Astrocyte (in vitro differentiated cells and primary cell): ENCODE results near the gene VPS13D. TPM values are rescaled to one million over a fixed set of nuclear protein-coding genes. Genes with fewer than 3 reads are reported as not detected.

Experiments
- DNase-seq: peaks from one replicate; pipeline ENCODE4 v3.0.0-alpha.2; 2010; ENCODE audit warnings: low read depth
- FAIRE-seq: peaks from 2 replicates; lab custom pipeline; 2011; peaks lifted over from hg19 to GRCh38; lab: Jason Lieb, UNC
- H2AFZ ChIP-seq: 2 replicates; pipeline ENCODE4 v1.6.0; 2012; ENCODE audit warnings: low read depth, low read length, inconsistent platforms
- H3K27ac ChIP-seq: 2 replicates; pipeline ENCODE4 v1.5.1; 2011; ENCODE audit warnings: low read depth, low read length, inconsistent platforms
- H3K27me3 ChIP-seq: 2 replicates; pipeline ENCODE4 v1.6.0; 2011; ENCODE audit warnings: low read length, inconsistent platforms; ENCODE audit not compliant: insufficient read depth
- H3K36me3 ChIP-seq: 2 replicates; pipeline ENCODE4 v1.5.1; 2011; ENCODE audit warnings: low read length, inconsistent platforms; ENCODE audit not compliant: insufficient read depth
- H3K4me1 ChIP-seq: 2 replicates; pipeline ENCODE4 v1.5.1; 2011; ENCODE audit warnings: low read length, inconsistent platforms; ENCODE audit not compliant: insufficient read depth
- H3K4me2 ChIP-seq: 2 replicates; pipeline ENCODE4 v1.6.0; 2012; ENCODE audit warnings: low read length, inconsistent platforms
- H3K4me3 ChIP-seq: 2 replicates; pipeline ENCODE4 v1.5.1; 2011; ENCODE audit warnings: low read depth, mild to moderate bottlenecking, low read length, inconsistent platforms; ENCODE audit not compliant: insufficient read depth
- H3K79me2 ChIP-seq: 2 replicates; pipeline ENCODE4 v1.6.0; 2012; ENCODE audit warnings: mild to moderate bottlenecking, low read length, inconsistent platforms; ENCODE audit not compliant: insufficient read depth
- H3K9ac ChIP-seq: 2 replicates; pipeline ENCODE4 v1.6.0; 2012; ENCODE audit warnings: mild to moderate bottlenecking, low read length, inconsistent platforms
- H3K9me3 ChIP-seq: 2 replicates; pipeline ENCODE4 v1.5.1; 2012; ENCODE audit warnings: low read depth, mild to moderate bottlenecking, low read length, inconsistent platforms; ENCODE audit not compliant: insufficient read depth
- H4K20me1 ChIP-seq: 2 replicates; pipeline ENCODE4 v1.6.0; 2012; ENCODE audit warnings: low read length, inconsistent platforms; ENCODE audit not compliant: insufficient read depth
- H3K27ac Mint-ChIP-seq: one replicate; pipeline ENCODE4 v1.8.0; 2021; ENCODE audit warnings: mild to moderate bottlenecking, mixed read lengths; ENCODE audit not compliant: unreplicated experiment
- H3K27me3 Mint-ChIP-seq: one replicate; pipeline ENCODE4 v1.8.0; 2021; ENCODE audit warnings: low read depth, mixed read lengths; ENCODE audit not compliant: unreplicated experiment
- H3K36me3 Mint-ChIP-seq: one replicate; pipeline ENCODE4 v1.8.0; 2021; ENCODE audit warnings: low read depth, mixed read lengths; ENCODE audit not compliant: unreplicated experiment
- H3K4me1 Mint-ChIP-seq: one replicate; pipeline ENCODE4 v1.8.0; 2021; ENCODE audit warnings: low read depth, mixed read lengths; ENCODE audit not compliant: unreplicated experiment
- H3K4me3 Mint-ChIP-seq: one replicate; pipeline ENCODE4 v1.8.0; 2021; ENCODE audit warnings: mild to moderate bottlenecking, moderate library complexity, mixed read lengths; ENCODE audit not compliant: unreplicated experiment
- H3K9me3 Mint-ChIP-seq: one replicate; pipeline ENCODE4 v1.8.0; 2021; ENCODE audit warnings: mild to moderate bottlenecking, mixed read lengths; ENCODE audit not compliant: unreplicated experiment
- CTCF ChIP-seq: IDR thresholded peaks from 2 replicates; pipeline ENCODE4 v1.5.1; 2011; ENCODE audit warnings: low read depth, mild to moderate bottlenecking, inconsistent platforms, low read length, moderate library complexity; ENCODE audit not compliant: insufficient read depth
- EZH2 ChIP-seq: IDR thresholded peaks from 2 replicates; pipeline ENCODE4 v1.6.1; 2012; ENCODE audit warnings: mild to moderate bottlenecking, low read length, inconsistent platforms; ENCODE audit not compliant: insufficient read depth
- total RNA-seq: library from RNA; stranded (reverse); gene quantifications from 2 replicates; pipeline ENCODE4 v1.2.1, GENCODE V29; 2021

The VPS13D gene
- total RNA-seq, 1 donor from 2014 or later: 25.9 TPM

DNA sequence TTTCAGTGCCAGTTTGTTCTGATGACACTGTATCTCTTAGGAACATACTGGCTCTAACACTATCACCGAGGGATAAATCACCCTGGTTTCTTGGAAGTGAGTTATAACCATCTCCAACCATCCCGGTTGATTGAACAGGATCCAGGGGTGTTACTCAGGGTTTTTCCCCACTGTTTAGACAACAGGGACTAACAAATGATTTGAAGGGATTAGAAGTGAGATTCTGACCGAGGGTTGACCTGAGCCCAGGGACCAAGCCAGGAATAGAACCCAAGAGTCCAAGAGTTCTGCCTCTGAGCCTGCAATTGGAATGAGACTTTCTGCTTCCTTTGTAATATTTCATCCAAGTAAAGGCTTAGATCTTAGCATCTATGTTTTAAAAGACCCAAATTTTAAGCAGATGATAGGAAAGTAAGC lies 234.2 kb downstream of the VPS13D start:
- DNase-seq (peak; percentile 73), FAIRE-seq (no peak)
- H3K27ac ChIP-seq: peak overlapping the region; percentile 64
- H3K4me1 ChIP-seq: peaks cover 44% of the 10 kb centered on the region
- Mint-ChIP-seq H3K27ac (peak overlapping the region; percentile 62), H3K9me3 (no peaks in the 10 kb centered on the region), H3K4me1 (peaks cover 21% of the 10 kb centered on the region), H3K4me3 (no peak overlapping the region), H3K27me3 (no peaks in the 10 kb centered on the region), H3K36me3 (peaks cover 9% of the 10 kb centered on the region)
- TF ChIP-seq CTCF (no peak), EZH2 (no peak)
- H3K4me3 ChIP-seq: no peak overlapping the region
- no peaks in the 10 kb centered on the region for H3K36me3 ChIP-seq
- H2AFZ ChIP-seq: no peak overlapping the region
- peak overlapping the region; percentile 51 for H3K4me2 ChIP-seq
- peak overlapping the region; percentile 6 for H3K9ac ChIP-seq
- no peaks in the 10 kb centered on the region for H3K79me2 ChIP-seq
- no peaks in the 10 kb centered on the region for H3K9me3 ChIP-seq
- H3K27me3 ChIP-seq: no peaks in the 10 kb centered on the region
- no peaks in the 10 kb centered on the region for H4K20me1 ChIP-seq

- peak overlapping the region; percentile 79 for H3K27ac ChIP-seq
- H3K9me3 ChIP-seq: no peaks in the 10 kb centered on the region
- no peaks in the 10 kb centered on the region for H3K27me3 ChIP-seq
- TF ChIP-seq EZH2 (no peak), CTCF (no peak)
- peak overlapping the region; percentile 51 for H3K4me2 ChIP-seq
- no peaks in the 10 kb centered on the region for H4K20me1 ChIP-seq
- no peaks in the 10 kb centered on the region for H3K79me2 ChIP-seq
- Mint-ChIP-seq H3K36me3 (peaks cover 9% of the 10 kb centered on the region), H3K4me1 (peaks cover 21% of the 10 kb centered on the region), H3K4me3 (no peak overlapping the region), H3K27ac (peak overlapping the region; percentile 12), H3K9me3 (no peaks in the 10 kb centered on the region), H3K27me3 (no peaks in the 10 kb centered on the region)
- H3K4me1 ChIP-seq: peaks cover 44% of the 10 kb centered on the region
- H2AFZ ChIP-seq: no peak overlapping the region
- H3K9ac ChIP-seq: peak overlapping the region; percentile 28
- DNase-seq (peak; percentile 99), FAIRE-seq (peak; percentile 26)
- H3K36me3 ChIP-seq: no peaks in the 10 kb centered on the region
- no peak overlapping the region for H3K4me3 ChIP-seq
These were observed 234.8 kb downstream of the VPS13D start for GRCh38 chr1:12464598-12465056.

DNA sequence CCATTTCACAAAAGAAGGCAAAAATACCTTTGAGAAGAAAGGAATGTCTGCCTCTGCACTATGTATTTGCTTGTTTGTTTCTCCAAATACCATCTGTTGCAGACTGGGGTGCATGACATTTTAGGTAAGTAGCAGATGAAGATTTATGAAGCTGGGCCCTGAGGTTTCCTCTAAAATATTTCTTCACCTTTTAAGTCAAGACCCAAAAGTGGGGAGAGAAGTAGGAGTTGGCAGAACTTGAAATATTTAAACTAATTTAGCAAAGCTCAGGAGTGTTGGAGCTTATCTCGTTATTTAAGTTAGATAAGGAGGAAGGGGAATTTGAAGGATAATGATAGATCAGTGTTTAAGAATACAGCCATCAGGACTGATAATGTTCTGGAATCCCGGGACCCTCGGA lies 235.3 kb downstream of the VPS13D start:
- FAIRE-seq: no peak
- peak overlapping the region; percentile 51 for H3K4me2 ChIP-seq
- H3K4me1 ChIP-seq: peaks cover 44% of the 10 kb centered on the region
- Mint-ChIP-seq H3K27ac (no peak overlapping the region), H3K4me1 (peaks cover 21% of the 10 kb centered on the region), H3K27me3 (no peaks in the 10 kb centered on the region), H3K9me3 (no peaks in the 10 kb centered on the region), H3K4me3 (no peak overlapping the region), H3K36me3 (peaks cover 9% of the 10 kb centered on the region)
- no peaks in the 10 kb centered on the region for H3K79me2 ChIP-seq
- no peaks in the 10 kb centered on the region for H3K9me3 ChIP-seq
- TF ChIP-seq EZH2 (no peak), CTCF (no peak)
- H3K27ac ChIP-seq: peak overlapping the region; percentile 79
- no peaks in the 10 kb centered on the region for H4K20me1 ChIP-seq
- H3K4me3 ChIP-seq: no peak overlapping the region
- H3K27me3 ChIP-seq: no peaks in the 10 kb centered on the region
- H3K9ac ChIP-seq: peak overlapping the region; percentile 28
- DNase-seq: peak; percentile 59
- H3K36me3 ChIP-seq: no peaks in the 10 kb centered on the region
- H2AFZ ChIP-seq: no peak overlapping the region
